ENCODE data around the gene EEFSEC.

The EEFSEC gene

GRCh38 chr3:128276146-128276435 is 122.8 kb downstream of the EEFSEC start:
- TF ChIP-seq TARDBP (IDR thresholded peaks at IDR 0.05) (no peak), FOXA1 (IDR thresholded peaks at IDR 0.05) (no peak), NFRKB (IDR thresholded peaks at IDR 0.05) (no peak), CTBP1 (IDR thresholded peaks at IDR 0.05; ENCODE audit: borderline replicate concordance) (no peak), LEF1 (IDR thresholded peaks at IDR 0.05; ENCODE audit: borderline replicate concordance) (no peak), ARNT (IDR thresholded peaks at IDR 0.05) (no peak), L3MBTL2 (conservative IDR thresholded peaks at IDR 0.05) (no peak), FOXK2 (IDR thresholded peaks at IDR 0.05) (no peak), SP1 (IDR thresholded peaks at IDR 0.05) (no peak), HDGF (IDR thresholded peaks at IDR 0.05; ENCODE audit: borderline replicate concordance) (no peak), SUZ12 (IDR thresholded peaks at IDR 0.05) (no peak), ELF4 (IDR thresholded peaks at IDR 0.05) (no peak), BHLHE40 (IDR thresholded peaks at IDR 0.05; ENCODE audit: borderline replicate concordance) (no peak), ZNF384 (IDR thresholded peaks at IDR 0.05) (no peak), PKNOX1 (IDR thresholded peaks at IDR 0.05) (no peak), FOXM1 (IDR thresholded peaks at IDR 0.05; ENCODE audit: borderline replicate concordance) (no peak)
- CTCF ChIA-PET, result no interaction called here
- POLR2A ChIA-PET, result no interaction called here

GRCh38 chr3:128276577-128277183 is 123.4 kb downstream of the EEFSEC start:
- POLR2A ChIA-PET, result no interaction called here

More at GRCh38 chr3:128276146-128276435, 122.8 kb downstream of the EEFSEC start:
- DNase-seq (ENCODE audit: extremely low spot score), result no peak

GRCh38 chr3:128277378-128278069 is 124.2 kb downstream of the EEFSEC start:
- DNase-seq (ENCODE audit: extremely low spot score), result no peak
- peak; percentile 52; the same call in 1 of the 2 replicates for TF ChIP-seq PKNOX1 (IDR thresholded peaks at IDR 0.05)
- TF ChIP-seq BHLHE40 (IDR thresholded peaks at IDR 0.05; ENCODE audit: borderline replicate concordance), result no peak
- no peak for TF ChIP-seq NFRKB (IDR thresholded peaks at IDR 0.05)
- no peak for TF ChIP-seq ELF4 (IDR thresholded peaks at IDR 0.05)
- POLR2A ChIA-PET, result no interaction called here
- CTCF ChIA-PET, result no interaction called here

More at GRCh38 chr3:128276577-128277183, 123.4 kb downstream of the EEFSEC start:
- DNase-seq (ENCODE audit: extremely low spot score), result no peak
- CTCF ChIA-PET, result no interaction called here
- TF ChIP-seq ZNF384 (IDR thresholded peaks at IDR 0.05), result no peak
- TF ChIP-seq PKNOX1 (IDR thresholded peaks at IDR 0.05), result no peak
- TF ChIP-seq ARNT (IDR thresholded peaks at IDR 0.05), result no peak
- no peak for TF ChIP-seq CTBP1 (IDR thresholded peaks at IDR 0.05; ENCODE audit: borderline replicate concordance)
- TF ChIP-seq ELF4 (IDR thresholded peaks at IDR 0.05), result no peak
- TF ChIP-seq BHLHE40 (IDR thresholded peaks at IDR 0.05; ENCODE audit: borderline replicate concordance), result no peak
- no peak for TF ChIP-seq LEF1 (IDR thresholded peaks at IDR 0.05; ENCODE audit: borderline replicate concordance)
- TF ChIP-seq FOXK2 (IDR thresholded peaks at IDR 0.05), result no peak
- TF ChIP-seq SP1 (IDR thresholded peaks at IDR 0.05), result no peak
- no peak for TF ChIP-seq HDGF (IDR thresholded peaks at IDR 0.05; ENCODE audit: borderline replicate concordance)
- no peak for TF ChIP-seq NFRKB (IDR thresholded peaks at IDR 0.05)
- no peak for TF ChIP-seq TARDBP (IDR thresholded peaks at IDR 0.05)
- TF ChIP-seq SUZ12 (IDR thresholded peaks at IDR 0.05), result no peak

GRCh38 chr3:128278130-128278529 is 124.8 kb downstream of the EEFSEC start:
- DNase-seq (ENCODE audit: extremely low spot score), result no peak
- TF ChIP-seq ARNT (IDR thresholded peaks at IDR 0.05), result no peak
- no peak for TF ChIP-seq NFRKB (IDR thresholded peaks at IDR 0.05)
- TF ChIP-seq FOXK2 (IDR thresholded peaks at IDR 0.05), result no peak
- TF ChIP-seq CTBP1 (IDR thresholded peaks at IDR 0.05; ENCODE audit: borderline replicate concordance), result no peak
- POLR2A ChIA-PET, result no interaction called here
- CTCF ChIA-PET, result no interaction called here

- DNase-seq (ENCODE audit: extremely low spot score), result no peak
- POLR2A ChIA-PET, result interaction anchor here (1.0 kb wide), 1 partner anchor 10 kb away, joined by 3 read pairs; no protein-coding TSS in a partner anchor
- CTCF ChIA-PET, result no interaction called here
- TF ChIP-seq PKNOX1 (IDR thresholded peaks at IDR 0.05) (no peak), NFRKB (IDR thresholded peaks at IDR 0.05) (no peak), SP1 (IDR thresholded peaks at IDR 0.05) (no peak), FOXM1 (IDR thresholded peaks at IDR 0.05; ENCODE audit: borderline replicate concordance) (no peak), ARNT (IDR thresholded peaks at IDR 0.05) (no peak), FOXA1 (IDR thresholded peaks at IDR 0.05) (no peak), SUZ12 (IDR thresholded peaks at IDR 0.05) (no peak), HDGF (IDR thresholded peaks at IDR 0.05; ENCODE audit: borderline replicate concordance) (no peak), CTBP1 (IDR thresholded peaks at IDR 0.05; ENCODE audit: borderline replicate concordance) (no peak), LEF1 (IDR thresholded peaks at IDR 0.05; ENCODE audit: borderline replicate concordance) (no peak), TARDBP (IDR thresholded peaks at IDR 0.05) (no peak), FOXK2 (IDR thresholded peaks at IDR 0.05) (no peak), L3MBTL2 (conservative IDR thresholded peaks at IDR 0.05) (no peak), BHLHE40 (IDR thresholded peaks at IDR 0.05; ENCODE audit: borderline replicate concordance) (no peak), ZNF384 (IDR thresholded peaks at IDR 0.05) (no peak), ELF4 (IDR thresholded peaks at IDR 0.05) (no peak)
Observed at GRCh38 chr3:128278761-128279600, 125.7 kb downstream of the EEFSEC start.

Measured in HEK293T (cell line).